Cardiac muscle cell (in vitro differentiated cells and primary cell): ENCODE measurements around the gene GFI1B. TPM values are rescaled to one million over a fixed set of nuclear protein-coding genes. Genes with fewer than 3 reads are reported as not detected.

Experiments used
- DNase-seq, 2 donors: peaks; one replicate each; pipeline versions ENCODE4 v3.0.0 to v3.0.0-alpha.2; 2010 to 2017; ENCODE audit warnings: low read depth in 1 of 2, low spot score in 1 of 2
- H3K27ac ChIP-seq: fragments of 200-600 bp; sonication (generic); 2 replicates; pipeline ENCODE4 v1.5.1; 2016
- H3K27me3 ChIP-seq: fragments of 200-600 bp; sonication (generic); 2 replicates; pipeline ENCODE4 v1.6.0; 2016; ENCODE audit warnings: control low read depth
- H3K36me3 ChIP-seq: fragments of 200-600 bp; sonication (generic); 2 replicates; pipeline ENCODE4 v1.5.1; 2016; ENCODE audit warnings: control low read depth
- H3K4me1 ChIP-seq: fragments of 200-600 bp; sonication (generic); 2 replicates; pipeline ENCODE4 v1.8.1; 2017; ENCODE audit warnings: low read depth, mild to moderate bottlenecking, mixed run types
- H3K4me3 ChIP-seq: fragments of 200-600 bp; sonication (generic); 2 replicates; pipeline ENCODE4 v1.5.1; 2016; ENCODE audit warnings: mild to moderate bottlenecking
- H3K9me3 ChIP-seq: fragments of 200-600 bp; sonication (generic); 2 replicates; pipeline ENCODE4 v1.5.1; 2017; ENCODE audit warnings: low read depth, mild to moderate bottlenecking, control low read depth
- polyA plus RNA-seq: library from polyadenylated mRNA; unstranded; fragments of >200 nt; fragmentation: Nextera tagmentation; extraction: Ambion mirVana; gene quantifications from 2 replicates; pipeline ENCODE4 v1.2.1, GENCODE V29; 2016
- total RNA-seq: library from RNA; depleted of rRNA; stranded (reverse); fragments of >200 nt; gene quantifications from 2 replicates; pipeline ENCODE4 v1.2.3, GENCODE V29; 2016
- TF ChIP-seq, protein P1 (sequence below): IDR thresholded peaks from 2 replicates; pipeline ENCODE4 v1.5.1; 2012; ENCODE audit warnings: low read depth, mild to moderate bottlenecking, low read length

Gene GFI1B
- total and polyA plus RNA-seq, 2 experiments from 2014 or later: 0.06 TPM; not detected in 1

DNA sequence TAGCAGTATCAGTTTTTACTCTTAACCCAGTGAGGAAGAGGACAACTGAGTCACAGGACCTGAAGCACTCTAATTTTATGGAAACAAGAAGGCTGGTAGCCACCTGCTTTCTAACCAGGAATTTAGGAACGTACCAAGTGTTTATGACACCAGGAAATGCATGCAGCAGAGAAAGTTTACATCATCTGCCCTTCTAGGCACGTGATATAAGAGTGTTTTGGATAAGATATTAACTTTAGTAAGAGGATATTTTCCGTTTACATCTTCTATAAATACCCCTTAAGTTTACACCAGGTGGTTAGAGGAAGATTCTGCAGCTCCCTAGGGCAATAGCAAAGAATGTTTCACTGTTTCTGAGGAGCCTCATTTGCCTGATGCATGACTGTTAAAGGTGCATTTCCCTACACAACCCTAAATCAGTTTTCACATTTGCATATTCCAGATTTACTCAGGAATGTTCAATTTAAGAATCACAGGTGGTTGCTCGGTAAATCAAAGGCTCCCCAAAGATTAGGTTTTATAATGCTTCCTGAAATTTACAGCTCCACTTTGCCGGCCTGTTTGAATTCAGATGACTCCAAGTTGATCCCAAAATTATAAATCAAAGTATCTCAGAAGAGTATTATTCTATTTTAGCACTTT lies 35.8 kb upstream of the GFI1B start:
- peaks cover 35% of the 10 kb centered on the region for H3K4me1 ChIP-seq
- no peaks in the 10 kb centered on the region for H3K36me3 ChIP-seq
- no peaks in the 10 kb centered on the region for H3K27me3 ChIP-seq
- DNase-seq: peak in 1 of 2 donors; percentile 20
- TF ChIP-seq, protein P1, sequence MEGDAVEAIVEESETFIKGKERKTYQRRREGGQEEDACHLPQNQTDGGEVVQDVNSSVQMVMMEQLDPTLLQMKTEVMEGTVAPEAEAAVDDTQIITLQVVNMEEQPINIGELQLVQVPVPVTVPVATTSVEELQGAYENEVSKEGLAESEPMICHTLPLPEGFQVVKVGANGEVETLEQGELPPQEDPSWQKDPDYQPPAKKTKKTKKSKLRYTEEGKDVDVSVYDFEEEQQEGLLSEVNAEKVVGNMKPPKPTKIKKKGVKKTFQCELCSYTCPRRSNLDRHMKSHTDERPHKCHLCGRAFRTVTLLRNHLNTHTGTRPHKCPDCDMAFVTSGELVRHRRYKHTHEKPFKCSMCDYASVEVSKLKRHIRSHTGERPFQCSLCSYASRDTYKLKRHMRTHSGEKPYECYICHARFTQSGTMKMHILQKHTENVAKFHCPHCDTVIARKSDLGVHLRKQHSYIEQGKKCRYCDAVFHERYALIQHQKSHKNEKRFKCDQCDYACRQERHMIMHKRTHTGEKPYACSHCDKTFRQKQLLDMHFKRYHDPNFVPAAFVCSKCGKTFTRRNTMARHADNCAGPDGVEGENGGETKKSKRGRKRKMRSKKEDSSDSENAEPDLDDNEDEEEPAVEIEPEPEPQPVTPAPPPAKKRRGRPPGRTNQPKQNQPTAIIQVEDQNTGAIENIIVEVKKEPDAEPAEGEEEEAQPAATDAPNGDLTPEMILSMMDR: no peak
- no peak overlapping the region for H3K27ac ChIP-seq
- no peaks in the 10 kb centered on the region for H3K9me3 ChIP-seq
- H3K4me3 ChIP-seq: peak overlapping the region; percentile 73

DNA sequence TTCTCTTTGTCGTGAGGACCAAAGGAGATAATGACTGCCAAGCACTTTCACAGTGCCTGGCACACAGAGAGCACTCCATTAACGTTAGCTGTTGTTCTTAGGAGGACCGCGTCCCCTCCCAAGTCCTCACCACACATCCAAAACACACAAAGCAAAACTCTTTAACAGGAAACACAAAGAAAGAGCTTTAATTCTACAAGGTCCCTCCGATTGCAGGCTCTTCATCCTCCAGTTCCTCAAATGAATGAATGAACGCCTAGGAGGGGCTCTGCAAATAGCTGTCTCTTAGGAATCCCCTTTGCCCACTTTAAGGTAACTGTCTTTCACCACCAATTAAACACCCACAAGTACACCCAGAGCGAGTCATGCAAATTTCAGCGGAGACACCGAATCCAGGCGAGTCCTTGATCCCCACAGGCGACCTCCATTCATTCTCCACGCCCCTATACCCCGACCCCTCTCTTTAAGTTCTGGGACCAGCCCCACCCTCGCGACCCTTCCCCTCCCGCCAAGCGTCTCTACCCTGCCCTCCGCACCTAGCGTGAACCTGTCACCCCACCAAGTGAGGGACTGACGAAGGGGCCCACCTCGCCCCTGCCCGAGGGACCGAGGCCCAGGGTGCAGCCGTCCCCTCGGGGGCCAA lies 34.7 kb upstream of the GFI1B start:
- H3K9me3 ChIP-seq: no peaks in the 10 kb centered on the region
- H3K27ac ChIP-seq: peak overlapping the region; percentile 99
- no peak for DNase-seq
- peak overlapping the region; percentile 73 for H3K4me3 ChIP-seq
- no peaks in the 10 kb centered on the region for H3K36me3 ChIP-seq
- peaks cover 35% of the 10 kb centered on the region for H3K4me1 ChIP-seq
- no peaks in the 10 kb centered on the region for H3K27me3 ChIP-seq
- TF ChIP-seq, protein P1: no peak

DNA sequence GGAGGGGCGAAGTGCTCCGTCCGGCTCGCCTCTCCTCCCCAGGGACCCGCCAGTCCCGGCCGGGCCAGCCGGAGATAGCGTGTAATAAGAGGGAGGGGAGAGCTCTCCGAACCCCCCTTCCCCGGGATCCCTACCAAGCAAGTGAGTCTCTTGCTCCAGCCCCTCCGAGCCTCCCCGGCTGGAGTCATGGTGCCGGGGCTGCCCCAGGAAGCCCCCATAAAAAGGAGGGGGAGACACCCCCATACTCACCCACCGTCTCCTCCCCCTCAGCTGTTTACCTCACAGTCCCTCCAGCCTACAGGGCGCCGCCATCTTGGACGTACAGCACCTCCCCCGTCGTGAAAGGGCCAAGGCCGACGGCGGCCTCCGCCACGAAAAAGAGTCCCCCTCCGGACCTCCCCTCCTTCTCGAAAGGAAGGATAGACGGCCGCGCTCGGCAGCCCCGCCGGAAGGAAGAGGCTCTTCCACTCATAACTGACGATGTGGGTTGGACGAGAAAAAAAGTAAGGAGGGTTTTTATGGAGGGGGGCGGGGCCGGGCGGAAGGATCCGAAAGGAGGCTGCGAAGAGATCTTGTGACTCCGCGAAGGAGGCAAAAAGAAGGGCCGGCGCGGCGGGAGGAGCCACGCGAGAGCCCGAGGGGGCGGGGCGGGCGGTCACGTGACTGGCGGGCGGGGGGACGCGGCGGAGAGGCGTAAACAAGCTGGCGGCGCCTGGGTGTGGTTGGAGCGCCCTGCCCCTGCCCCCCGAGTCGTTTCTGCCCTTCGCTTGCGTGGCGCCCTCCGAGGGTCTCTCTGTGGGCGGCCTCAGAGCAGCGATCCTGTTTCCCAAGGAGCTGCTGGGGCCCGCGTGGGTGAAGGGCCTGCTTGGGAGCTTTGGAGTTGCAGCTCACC lies 34.0 kb upstream of the GFI1B start, which contains the start of gene TSC1:
TSS of gene TSC1 (minus strand) at position 323 of the 892 bp plus-strand sequence. CDS start 15,744 bp downstream, outside the sequence.
- TF ChIP-seq, protein P1: no peak

DNA sequence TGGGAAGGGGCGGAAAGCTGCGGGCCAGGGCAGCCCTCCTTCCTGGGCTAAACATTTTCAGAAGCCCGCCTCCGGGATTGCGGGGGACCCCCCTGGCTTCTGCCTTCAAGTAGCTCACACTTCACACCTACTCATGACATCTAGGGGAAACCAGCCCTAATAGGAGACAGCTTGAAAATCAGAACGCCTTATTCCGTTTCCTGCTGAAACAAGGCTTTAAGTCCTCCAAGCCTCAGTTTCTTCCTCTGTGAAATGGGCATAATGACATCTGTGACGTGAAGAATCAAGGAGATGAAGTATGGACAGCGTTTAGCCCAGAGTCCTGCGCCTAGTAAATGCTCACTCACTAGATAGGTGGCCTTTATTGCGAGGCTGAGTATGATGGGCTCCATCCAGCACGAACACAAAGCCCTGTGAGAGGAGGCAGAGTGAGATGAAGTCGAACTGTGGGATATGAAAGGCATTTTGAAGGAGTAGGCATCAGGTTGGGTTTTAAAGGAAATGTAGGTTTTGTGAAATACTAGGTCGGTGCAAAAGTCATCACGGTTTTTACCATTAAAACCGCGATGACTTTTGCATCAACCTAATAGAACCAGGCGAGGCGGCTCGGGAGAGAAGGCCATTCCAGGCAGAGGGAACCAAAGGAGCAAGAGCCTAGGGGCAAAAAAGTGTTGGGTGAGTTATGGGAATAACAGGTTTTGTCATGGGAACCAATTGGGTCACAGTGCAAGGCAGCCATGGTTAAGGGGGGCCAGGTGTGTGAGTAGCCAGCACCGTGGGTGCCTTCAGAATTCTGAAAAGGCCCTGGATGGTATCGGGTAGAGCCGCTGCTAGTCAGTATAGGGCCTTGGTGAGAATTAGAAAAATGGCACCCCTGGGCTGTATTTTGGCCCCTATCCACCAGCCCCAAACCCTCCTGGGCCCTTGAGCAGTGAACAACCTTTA lies 33.0 kb upstream of the GFI1B start:
- Histone ChIP-seq H3K27ac (peak overlapping the region; percentile 99), H3K4me1 (peaks cover 35% of the 10 kb centered on the region), H3K27me3 (no peaks in the 10 kb centered on the region)

More for the DNA sequence above, 34.0 kb upstream of the GFI1B start, which contains the start of gene TSC1:
- H3K36me3 ChIP-seq: no peaks in the 10 kb centered on the region
- no peaks in the 10 kb centered on the region for H3K9me3 ChIP-seq
- peak within 1 kb of the TSS; percentile 73 for H3K4me3 ChIP-seq
- DNase-seq: peak; percentile 97 to 98
- H3K4me1 ChIP-seq: peaks cover 35% of the 10 kb centered on the region
- H3K27ac ChIP-seq: peak within 1 kb of the TSS; percentile 99
- no peaks in the 10 kb centered on the region for H3K27me3 ChIP-seq

More for the DNA sequence above, 33.0 kb upstream of the GFI1B start:
- DNase-seq: no peak
- Histone ChIP-seq H3K9me3 (no peaks in the 10 kb centered on the region), H3K4me3 (peak overlapping the region; percentile 73), H3K36me3 (no peaks in the 10 kb centered on the region)
- TF ChIP-seq, protein P1: no peak
